Measurements from ENCODE around the gene CPNE4.

DNA sequence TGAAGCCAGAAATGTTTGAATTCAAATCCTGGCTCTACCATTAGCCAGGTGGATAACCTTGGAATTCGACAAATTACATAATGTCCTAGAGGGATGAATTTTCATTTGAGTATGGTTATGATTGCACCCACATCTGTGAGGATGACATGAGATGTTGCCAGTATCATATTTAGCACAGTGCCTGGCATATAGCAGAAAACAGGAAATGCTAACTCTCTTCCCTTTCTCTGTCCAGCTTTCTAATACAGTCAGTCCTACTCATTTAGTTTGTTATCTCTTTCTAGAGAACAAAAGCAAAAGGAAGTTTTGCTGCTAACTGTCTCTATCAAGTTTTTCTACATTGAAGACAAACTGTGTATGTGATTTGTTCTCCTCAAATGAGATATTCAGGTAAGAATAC, 231.7 kb downstream of the CPNE4 start:
- TF ChIP-seq, protein P1, sequence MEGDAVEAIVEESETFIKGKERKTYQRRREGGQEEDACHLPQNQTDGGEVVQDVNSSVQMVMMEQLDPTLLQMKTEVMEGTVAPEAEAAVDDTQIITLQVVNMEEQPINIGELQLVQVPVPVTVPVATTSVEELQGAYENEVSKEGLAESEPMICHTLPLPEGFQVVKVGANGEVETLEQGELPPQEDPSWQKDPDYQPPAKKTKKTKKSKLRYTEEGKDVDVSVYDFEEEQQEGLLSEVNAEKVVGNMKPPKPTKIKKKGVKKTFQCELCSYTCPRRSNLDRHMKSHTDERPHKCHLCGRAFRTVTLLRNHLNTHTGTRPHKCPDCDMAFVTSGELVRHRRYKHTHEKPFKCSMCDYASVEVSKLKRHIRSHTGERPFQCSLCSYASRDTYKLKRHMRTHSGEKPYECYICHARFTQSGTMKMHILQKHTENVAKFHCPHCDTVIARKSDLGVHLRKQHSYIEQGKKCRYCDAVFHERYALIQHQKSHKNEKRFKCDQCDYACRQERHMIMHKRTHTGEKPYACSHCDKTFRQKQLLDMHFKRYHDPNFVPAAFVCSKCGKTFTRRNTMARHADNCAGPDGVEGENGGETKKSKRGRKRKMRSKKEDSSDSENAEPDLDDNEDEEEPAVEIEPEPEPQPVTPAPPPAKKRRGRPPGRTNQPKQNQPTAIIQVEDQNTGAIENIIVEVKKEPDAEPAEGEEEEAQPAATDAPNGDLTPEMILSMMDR (IDR thresholded peaks at IDR 0.05) = no peak
- no peak for TF ChIP-seq POLR2A (IDR thresholded peaks at IDR 0.05)

Measured in body of pancreas (tissue), 4 donors.